ENCODE data around the gene SH3RF3.
A peak's percentile ranks its signal among the peaks of the same experiment; 100 is the strongest.

Gene SH3RF3

GRCh38 chr2:109395494-109396201 lies 266.6 kb downstream of the SH3RF3 start:
- no peak for TF ChIP-seq CTCF (IDR thresholded peaks at IDR 0.05; ENCODE audit: insufficient read depth, low read depth, low read length, missing control alignments)
- no peak for DNase-seq (ENCODE audit: low read depth)
- no peak overlapping the region for H3K4me3 ChIP-seq (ENCODE audit: low read depth, low read length)

DNA sequence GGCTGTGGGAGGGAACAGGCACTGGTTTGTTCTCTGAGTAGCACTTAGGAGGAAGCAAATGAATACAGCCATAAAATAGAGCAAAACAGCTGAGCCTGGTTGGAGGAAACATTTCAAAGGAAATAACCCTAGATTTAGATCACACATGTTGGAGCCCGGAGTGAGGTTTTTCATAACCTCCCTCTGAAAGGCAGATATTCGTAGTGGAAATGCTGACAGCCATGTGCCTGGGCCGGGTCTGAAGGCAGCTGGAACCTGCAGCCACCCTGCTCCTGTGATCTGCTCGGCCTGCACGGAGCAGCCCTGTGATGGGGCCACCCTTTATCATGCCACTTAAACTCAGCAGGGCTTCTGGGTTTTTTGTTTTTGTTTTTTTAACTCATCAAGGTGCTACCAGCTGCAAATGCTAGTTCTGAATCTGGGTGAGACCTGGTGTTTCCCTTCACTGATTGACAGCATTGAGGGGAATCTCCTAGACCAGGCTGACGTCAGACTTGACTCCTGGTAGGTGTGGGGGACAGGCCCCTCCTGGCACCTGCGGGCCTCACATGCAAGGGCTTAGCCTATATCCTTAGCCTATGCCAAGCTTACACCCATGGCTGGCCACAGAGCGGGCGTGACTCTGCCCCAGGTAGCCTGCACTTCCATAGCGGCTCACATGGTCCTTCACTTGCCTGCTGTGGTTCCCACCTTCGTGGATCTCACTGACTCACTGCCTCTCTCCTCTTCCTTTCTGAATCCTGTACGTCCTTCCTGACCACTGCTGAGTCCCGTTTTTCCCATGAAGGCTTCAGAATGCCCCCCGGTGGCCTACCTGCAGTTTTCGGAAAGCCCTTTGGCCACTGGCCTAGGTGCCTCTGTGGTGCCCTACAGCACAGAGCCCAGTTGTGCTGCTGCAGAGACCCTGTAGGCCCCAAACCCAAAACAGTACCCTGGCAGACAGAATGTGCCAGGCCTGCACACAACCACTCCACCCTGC lies 267.5 kb downstream of the SH3RF3 start:
- peak; percentile 39 for DNase-seq (ENCODE audit: low read depth)
- no peak for TF ChIP-seq CTCF (IDR thresholded peaks at IDR 0.05; ENCODE audit: insufficient read depth, low read depth, low read length, missing control alignments)

GRCh38 chr2:109397893-109398292 lies 268.9 kb downstream of the SH3RF3 start:
- no peak overlapping the region for H3K4me3 ChIP-seq (ENCODE audit: low read depth, low read length)
- no peak for DNase-seq (ENCODE audit: low read depth)
- no peak for TF ChIP-seq CTCF (IDR thresholded peaks at IDR 0.05; ENCODE audit: insufficient read depth, low read depth, low read length, missing control alignments)

More for the DNA sequence above, 267.5 kb downstream of the SH3RF3 start:
- H3K4me3 ChIP-seq (ENCODE audit: low read depth, low read length): no peak overlapping the region

DNA sequence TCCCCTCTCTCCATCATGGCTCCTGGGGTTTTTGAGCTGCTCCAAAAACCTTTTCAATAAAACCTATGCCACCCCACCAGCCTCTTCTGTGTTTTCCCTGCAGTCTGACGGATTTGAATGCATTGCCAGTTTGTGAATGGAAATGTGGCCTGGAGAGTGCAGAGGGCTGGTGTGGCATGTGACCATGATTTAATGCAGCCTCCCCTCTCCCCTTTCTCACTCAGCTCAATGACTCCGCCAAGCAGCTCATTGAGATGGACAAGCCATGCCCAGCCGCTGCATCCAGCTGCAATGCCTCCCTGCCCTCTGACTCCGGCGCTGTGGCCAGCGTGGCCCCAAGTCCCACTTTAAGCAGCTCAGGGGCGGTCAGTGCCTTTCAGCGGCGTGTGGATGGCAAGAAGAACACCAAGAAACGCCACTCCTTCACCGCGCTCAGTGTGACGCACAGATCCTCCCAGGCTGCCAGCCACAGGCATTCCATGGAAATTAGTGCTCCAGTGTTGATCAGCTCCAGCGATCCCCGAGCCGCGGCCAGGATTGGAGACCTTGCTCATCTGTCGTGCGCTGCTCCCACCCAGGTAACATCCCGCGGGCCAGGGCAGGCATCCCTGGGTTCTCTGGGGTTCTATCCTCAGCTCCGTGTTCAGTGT lies 269.5 kb downstream of the SH3RF3 start:
- H3K4me3 ChIP-seq (ENCODE audit: low read depth, low read length): no peak overlapping the region
- TF ChIP-seq CTCF (IDR thresholded peaks at IDR 0.05; ENCODE audit: insufficient read depth, low read depth, low read length, missing control alignments): no peak
- no peak for DNase-seq (ENCODE audit: low read depth)

- no peak for TF ChIP-seq CTCF (IDR thresholded peaks at IDR 0.05; ENCODE audit: insufficient read depth, low read depth, low read length, missing control alignments)
- no peak overlapping the region for H3K4me3 ChIP-seq (ENCODE audit: low read depth, low read length)
- DNase-seq (ENCODE audit: low read depth): no peak
Observed at GRCh38 chr2:109399066-109399465, 270.1 kb downstream of the SH3RF3 start.

GRCh38 chr2:109400102-109400501 lies 271.1 kb downstream of the SH3RF3 start:
- no peak for TF ChIP-seq CTCF (IDR thresholded peaks at IDR 0.05; ENCODE audit: insufficient read depth, low read depth, low read length, missing control alignments)
- H3K4me3 ChIP-seq (ENCODE audit: low read depth, low read length): no peak overlapping the region
- no peak for DNase-seq (ENCODE audit: low read depth)
